NCI-H226 (cell line): ENCODE measurements around the gene PHC2.

ENCODE experiments used
- DNase-seq: peaks from one replicate; pipeline ENCODE4 v3.0.0-alpha.2; 2015

Gene PHC2

GRCh38 chr1:33329600-33330305 lies 101.1 kb downstream of the PHC2 start:
- no peak for DNase-seq

- no peak for DNase-seq
Measured at GRCh38 chr1:33328817-33329216, 102.1 kb downstream of the PHC2 start.

GRCh38 chr1:33327587-33328325 lies 103.1 kb downstream of the PHC2 start:
- peak; percentile 98 for DNase-seq

GRCh38 chr1:33326785-33327184 lies 104.1 kb downstream of the PHC2 start:
- peak; percentile 1 for DNase-seq

- no peak for DNase-seq
Measured at GRCh38 chr1:33324677-33325575, 106.0 kb downstream of the PHC2 start.

GRCh38 chr1:33323663-33324477 lies 107.0 kb downstream of the PHC2 start:
- no peak for DNase-seq

- no peak for DNase-seq
Measured at GRCh38 chr1:33322870-33323585, 107.9 kb downstream of the PHC2 start.

GRCh38 chr1:33322109-33322508 lies 108.8 kb downstream of the PHC2 start:
- DNase-seq = no peak

GRCh38 chr1:33321178-33321577 lies 109.7 kb downstream of the PHC2 start:
- no peak for DNase-seq

GRCh38 chr1:33320619-33321165 lies 110.2 kb downstream of the PHC2 start, which contains the start of gene A3GALT2:
A3GALT2 (minus strand) TSS chr1:33321098; CDS start chr1:33321098, 0 bp downstream.
- no peak for DNase-seq

- DNase-seq = peak; percentile 0
Measured at GRCh38 chr1:33319949-33320618, 110.8 kb downstream of the PHC2 start.

GRCh38 chr1:33319186-33319948 lies 111.5 kb downstream of the PHC2 start:
- peak; percentile 0 for DNase-seq

- DNase-seq = no peak
Measured at GRCh38 chr1:33317946-33318345, 112.9 kb downstream of the PHC2 start.

GRCh38 chr1:33317354-33317753 lies 113.5 kb downstream of the PHC2 start:
- peak; percentile 1 for DNase-seq

GRCh38 chr1:33316601-33317000 lies 114.3 kb downstream of the PHC2 start:
- DNase-seq = peak; percentile 0

GRCh38 chr1:33314416-33314815 lies 116.5 kb downstream of the PHC2 start:
- no peak for DNase-seq

GRCh38 chr1:33312413-33312749 lies 118.5 kb downstream of the PHC2 start:
- DNase-seq = no peak

GRCh38 chr1:33311706-33312412 lies 119.0 kb downstream of the PHC2 start:
- no peak for DNase-seq

GRCh38 chr1:33310702-33311101 lies 120.2 kb downstream of the PHC2 start:
- DNase-seq = no peak
